ENCODE data around the gene RIPOR2.

The RIPOR2 gene

GRCh38 chr6:24874776-24875533, 60.8 kb downstream of the RIPOR2 start:
- DNase-seq = no peak

GRCh38 chr6:24874128-24874527, 61.6 kb downstream of the RIPOR2 start:
- no peak for DNase-seq

GRCh38 chr6:24872779-24873178, 63.0 kb downstream of the RIPOR2 start:
- no peak for DNase-seq

DNA sequence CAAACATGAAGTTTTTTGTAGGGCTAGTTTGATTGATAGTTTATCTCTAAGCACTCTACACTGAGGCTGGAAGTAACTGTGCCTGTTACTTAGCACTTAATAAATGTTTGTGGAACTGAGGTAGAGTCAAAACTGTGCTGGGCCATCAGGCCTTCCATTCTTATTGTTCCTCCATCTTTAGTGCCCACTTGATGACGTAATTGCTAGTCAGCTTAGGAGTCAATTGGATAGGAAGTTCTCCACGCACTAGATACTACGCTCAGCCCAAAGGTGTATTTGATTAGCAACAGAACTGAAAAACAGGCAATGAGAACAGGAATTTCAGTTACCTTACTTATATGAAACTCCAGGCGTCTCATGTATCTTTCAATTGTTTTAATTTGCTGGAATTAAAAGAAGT, 67.0 kb downstream of the RIPOR2 start:
- DNase-seq = no peak

GRCh38 chr6:24867104-24867703, 68.6 kb downstream of the RIPOR2 start:
- no peak for DNase-seq

GRCh38 chr6:24865161-24865560, 70.6 kb downstream of the RIPOR2 start:
- DNase-seq = no peak

- DNase-seq = peak; percentile 93
Measured at GRCh38 chr6:24864343-24864742, 71.4 kb downstream of the RIPOR2 start.

- DNase-seq = no peak
Measured at GRCh38 chr6:24861934-24862333, 73.8 kb downstream of the RIPOR2 start.

DNA sequence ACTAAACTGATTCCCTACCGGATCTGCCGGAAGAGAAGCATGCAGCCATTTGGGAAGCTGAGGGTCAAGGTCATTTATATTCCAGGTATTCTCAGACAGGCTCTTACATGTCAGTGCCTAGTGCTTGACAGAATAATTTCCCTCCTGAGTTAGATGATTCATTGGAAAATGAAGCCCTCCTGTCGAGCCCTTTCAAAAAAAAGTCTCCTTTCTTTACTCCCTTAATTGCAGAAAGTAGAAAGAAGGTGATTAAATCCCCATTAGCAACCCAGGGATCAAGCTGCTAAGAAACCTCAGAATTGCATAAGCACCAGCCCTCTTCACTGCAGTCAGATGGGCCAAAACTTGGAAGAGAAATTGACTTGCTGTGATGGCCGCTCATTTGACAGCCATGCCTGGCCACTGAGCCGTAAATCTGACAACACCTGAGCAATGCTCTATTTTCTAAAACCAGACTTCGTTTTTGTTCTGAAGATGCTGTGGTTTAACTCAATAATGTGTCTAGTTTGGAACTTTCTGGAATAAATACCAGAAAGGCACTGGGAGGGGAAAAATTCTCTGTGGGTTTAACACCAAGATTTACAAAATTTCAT, 76.1 kb downstream of the RIPOR2 start:
- no peak for DNase-seq

GRCh38 chr6:24859132-24859531, 76.6 kb downstream of the RIPOR2 start:
- DNase-seq = no peak

- no peak for DNase-seq
Measured at GRCh38 chr6:24858177-24858653, 77.5 kb downstream of the RIPOR2 start.

DNA sequence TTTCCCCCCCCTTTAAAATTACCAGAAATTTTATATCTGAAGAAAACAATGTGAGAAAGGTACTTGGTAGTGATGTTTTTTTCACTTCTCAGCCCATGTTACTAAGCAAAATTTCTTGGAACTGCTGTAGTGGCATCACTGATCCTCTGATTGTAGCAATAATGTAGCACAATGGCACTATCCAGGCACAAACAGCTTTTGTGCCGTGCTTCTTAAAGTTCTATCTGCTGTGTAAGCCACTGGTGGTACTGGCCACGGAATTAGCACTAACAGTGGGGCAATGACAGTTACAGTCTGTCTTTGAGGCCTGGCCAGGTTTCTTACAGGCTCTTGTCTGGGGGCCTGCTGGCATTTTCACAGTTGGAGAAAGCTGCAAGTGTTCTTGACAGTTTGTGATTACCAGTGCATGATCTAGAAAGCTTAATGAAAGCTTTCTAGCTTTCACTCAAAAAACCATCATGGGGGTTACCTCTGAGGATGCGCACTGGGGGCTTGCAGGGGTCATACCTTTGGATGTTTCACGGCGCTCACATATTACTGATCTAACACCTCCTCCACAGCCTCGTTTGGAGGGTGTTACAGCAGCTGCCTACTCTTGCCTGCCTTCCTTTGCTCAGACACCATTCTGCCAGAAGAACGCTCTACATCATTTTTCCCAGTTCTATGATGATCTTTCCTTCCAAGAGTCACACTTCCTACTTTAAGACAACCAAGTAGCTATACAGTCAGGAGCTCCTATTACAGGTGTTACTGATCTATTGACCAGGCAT, 78.7 kb downstream of the RIPOR2 start:
- DNase-seq = no peak

DNA sequence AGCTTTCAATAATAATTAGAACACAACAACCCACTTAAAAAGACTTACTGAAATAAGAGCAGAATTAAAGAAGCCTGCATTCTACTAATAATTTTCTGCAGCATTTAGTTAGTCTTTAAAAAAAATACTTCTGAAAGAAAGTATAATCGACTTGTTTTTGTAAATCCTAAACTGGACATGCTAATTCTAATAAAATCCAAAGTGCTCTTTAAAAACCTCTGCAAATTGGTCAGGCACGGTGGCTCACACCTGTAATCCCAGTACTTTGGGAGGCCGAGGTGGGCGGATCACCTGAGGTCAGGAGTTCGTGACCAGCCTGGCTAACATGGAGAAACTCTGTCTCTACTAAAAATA, 79.5 kb downstream of the RIPOR2 start:
- DNase-seq = no peak

GRCh38 chr6:24855395-24856245, 80.1 kb downstream of the RIPOR2 start:
- DNase-seq = peak; percentile 74

GRCh38 chr6:24854077-24854666, 81.6 kb downstream of the RIPOR2 start:
- no peak for DNase-seq

DNA sequence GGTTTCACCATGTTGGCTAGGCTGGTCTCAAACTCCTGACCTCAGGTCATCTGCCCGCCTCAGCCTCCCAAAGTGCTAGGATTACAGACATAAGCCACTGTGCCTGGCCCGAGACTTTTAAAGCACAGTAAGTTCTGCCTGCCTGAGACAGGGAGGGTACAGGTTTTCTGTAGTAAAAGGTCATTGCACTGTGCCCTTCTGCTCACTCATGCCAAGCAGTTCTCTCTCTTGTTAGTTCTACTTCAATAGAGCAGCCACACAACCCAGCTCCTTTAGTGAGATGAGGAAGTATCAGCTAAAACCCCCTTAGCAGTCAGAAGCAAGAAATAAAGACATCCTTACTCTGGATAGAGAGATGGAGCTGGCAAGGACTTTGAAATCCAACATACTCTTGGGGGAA, 84.7 kb downstream of the RIPOR2 start:
- DNase-seq = no peak

DNA sequence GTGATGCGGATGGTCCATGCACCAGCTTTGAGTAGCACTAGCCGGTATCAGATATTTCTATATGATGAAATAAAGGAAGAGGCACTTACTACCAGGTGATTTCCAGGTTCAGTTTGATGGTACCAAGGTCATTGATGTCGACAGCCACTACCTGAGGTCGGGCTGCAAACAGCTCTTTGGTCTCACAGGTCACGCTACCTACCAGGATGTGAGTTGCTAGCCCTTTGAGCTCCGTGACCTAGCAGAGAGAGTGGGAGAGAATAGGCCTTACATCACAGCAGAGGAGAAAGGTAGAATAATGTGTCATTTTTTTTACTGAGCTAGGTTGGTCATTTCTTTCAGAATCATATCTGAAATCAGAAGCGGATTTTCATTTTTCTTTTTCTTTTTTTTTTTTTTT, 86.0 kb downstream of the RIPOR2 start:
- no peak for DNase-seq

DNA sequence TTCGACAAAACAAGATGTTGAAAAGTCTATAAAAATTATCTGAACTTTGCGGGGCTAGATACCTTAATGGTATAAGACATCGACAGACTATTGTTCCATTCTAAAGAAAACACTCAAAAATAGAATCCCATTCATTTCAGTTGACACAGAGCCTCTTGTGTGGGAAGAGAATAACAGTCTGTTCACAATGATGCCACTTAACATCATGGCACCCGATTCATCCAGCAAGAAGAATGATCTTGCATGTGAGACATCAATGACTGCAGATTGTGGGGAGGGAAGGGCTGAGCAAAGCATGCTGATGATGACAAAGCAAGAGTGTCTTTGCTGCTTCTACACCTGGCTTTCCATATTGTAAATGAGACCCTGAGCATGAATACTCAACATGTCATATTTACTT, 87.3 kb downstream of the RIPOR2 start:
- no peak for DNase-seq

GRCh38 chr6:24847402-24847801, 88.4 kb downstream of the RIPOR2 start:
- no peak for DNase-seq

- DNase-seq = no peak
Measured at GRCh38 chr6:24845578-24845977, 90.2 kb downstream of the RIPOR2 start.

DNA sequence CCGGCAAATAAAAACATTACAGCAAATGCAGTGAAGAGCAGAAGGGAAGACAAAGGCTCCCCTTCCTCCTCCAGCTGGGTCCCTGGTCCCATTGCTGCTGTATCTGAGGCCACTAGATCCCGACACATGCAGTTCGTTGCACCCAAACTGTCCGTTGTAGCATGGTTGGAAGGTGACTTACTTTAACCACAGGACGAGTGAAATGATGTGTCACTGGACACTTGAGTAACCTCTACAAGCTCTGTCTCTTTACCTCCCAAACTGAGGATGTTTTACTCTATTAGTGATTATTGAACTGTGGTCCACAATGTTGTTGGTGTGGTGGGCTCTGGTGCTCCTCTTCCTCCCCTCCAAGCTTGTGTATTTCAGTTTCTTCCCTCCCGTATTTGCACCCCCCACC, 90.9 kb downstream of the RIPOR2 start:
- DNase-seq = no peak

DNA sequence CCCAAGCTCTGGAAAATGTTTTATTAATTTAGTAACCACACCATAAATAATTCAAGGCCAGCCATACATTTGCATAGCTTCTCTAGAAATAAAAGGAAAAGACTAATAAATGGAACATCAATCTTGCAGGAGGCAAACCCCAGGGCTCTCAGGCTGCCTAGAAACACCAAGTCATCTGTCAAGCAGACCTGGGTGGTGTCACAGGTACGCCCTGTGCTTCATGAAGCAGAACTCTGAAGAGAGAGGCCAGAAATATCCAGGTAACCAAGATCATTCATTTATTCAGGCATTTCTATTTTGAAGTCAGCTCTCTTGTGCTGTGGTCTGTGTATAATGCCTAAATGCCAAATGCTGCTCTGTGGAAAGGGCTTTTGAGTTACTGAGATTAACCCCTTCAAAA, 91.7 kb downstream of the RIPOR2 start:
- DNase-seq = no peak

Data from NCI-H1694 (cell line).